Psoas muscle (tissue), 8 donors: ENCODE results near the gene NOS1AP. TPM values are rescaled to one million over a fixed set of nuclear protein-coding genes. Genes with fewer than 3 reads are reported as not detected.

ENCODE experiments used
- ATAC-seq, 4 donors: fragments of 200-7000 bp; cut with Tn5 transposase; one replicate each; pipeline ENCODE4 v1.9.1; 2020; ENCODE audit warnings: moderate library complexity in 3 of 4, mild to moderate bottlenecking in 2 of 4
- DNase-seq, 2 donors: peaks; one replicate each; pipeline ENCODE4 v3.0.0-alpha.2; 2020
- H3K27ac ChIP-seq: fragments of 200-600 bp; one replicate; pipeline ENCODE4 v1.8.0; 2022
- H3K27me3 ChIP-seq, 3 donors: fragments of 200-600 bp in 1 of 3; one replicate each; pipeline versions ENCODE4 v1.6.1 to v1.8.0; 2013 to 2022; ENCODE audit warnings: low read length in 2 of 3, mild to moderate bottlenecking in 2 of 3, moderate library complexity in 1 of 3; ENCODE audit not compliant: insufficient read depth in 3 of 3
- H3K36me3 ChIP-seq, 2 donors: fragments of 200-600 bp in 1 of 2; one replicate each; pipeline versions ENCODE4 v1.6.1 to v1.8.0; 2013 to 2022; ENCODE audit warnings: low read depth in 1 of 2, mild to moderate bottlenecking in 1 of 2, moderate library complexity in 1 of 2; ENCODE audit not compliant: insufficient read depth in 1 of 2
- H3K4me1 ChIP-seq: fragments of 200-600 bp; one replicate; pipeline ENCODE4 v1.8.0; 2022
- H3K4me3 ChIP-seq: fragments of 200-600 bp; one replicate; pipeline ENCODE4 v1.8.0; 2022; ENCODE audit warnings: mild to moderate bottlenecking
- H3K9me3 ChIP-seq: fragments of 200-600 bp; one replicate; pipeline ENCODE4 v1.8.0; 2022
- CTCF ChIP-seq: fragments of 200-600 bp; IDR thresholded peaks from one replicate; pipeline ENCODE4 v1.8.0; 2022; ENCODE audit warnings: antibody characterized with exemption
- WGBS, 3 donors: extraction: QIAGEN DNeasy Blood & Tissue Kit; methylation state at CpG; one replicate each; pipeline versions ENCODE4 v1.1.6 to v1.1.7; 2013; 5-methylcytosine and 5-hydroxymethylcytosine counted together
- intact Hi-C, 2 donors: fragments of 100-400 bp; cut with DNase I; formaldehyde crosslinking; loops; one replicate each; pipeline versions ENCODE4 v1.11.0 to v1.14.2; 2022
- polyA plus RNA-seq, 3 donors: library from polyadenylated mRNA; stranded (reverse); fragments of 200-250 nt; gene quantifications; one replicate each; pipeline ENCODE4 v1.2.3, GENCODE V29; 2013
- total RNA-seq, 4 donors: library from RNA; stranded (reverse); fragmentation: NEBNext Ultra II Directional in 2 of 4; extraction: Animal tissue kit (Norgen Biotek cat#: 25700) in 2 of 4; gene quantifications; one replicate each; pipeline versions ENCODE4 v1.2.1 to v1.2.4, GENCODE V29; 2021 to 2023
- donor health status: healthy with polysubstance abuse.
- donor health status: DM: no; HTN: no; CAD: no; lungs with moderate emphysema.
- donor health status: Bipolar disorder and iron deficiency.
- donor health status: healthy.
- donor health status: DM: yes; HTN: yes; CAD: no.
- donor health status: DM: no; HTN: no; CAD: no.
- donor health status: DM: no; HTN: no; CAD: no.
- donor health status: DM: yes; HTN: yes; CAD: no.

NOS1AP gene
- total and polyA plus RNA-seq, 7 donors = 0.10 to 0.76 (median 0.18) TPM

GRCh38 chr1:162314206-162314605 lies 244.7 kb downstream of the NOS1AP start:
- DNase-seq (no peak), ATAC-seq (no peak)
- no peaks in the 10 kb centered on the region for H3K4me1 ChIP-seq
- peaks cover 0 to 4% (median 0%) of the 10 kb centered on the region in 3 donors for H3K27me3 ChIP-seq
- no peaks in the 10 kb centered on the region for H3K36me3 ChIP-seq
- H3K4me3 ChIP-seq = no peak overlapping the region
- no peaks in the 10 kb centered on the region for H3K9me3 ChIP-seq
- H3K27ac ChIP-seq = no peak overlapping the region
- 79 to 89% (median 83%) methylated on average over 1 of the region's 1 CpG for WGBS, 3 donors
- no peak for TF ChIP-seq CTCF
- intact Hi-C loops = no loop called here

GRCh38 chr1:162315673-162316072 lies 246.2 kb downstream of the NOS1AP start:
- DNase-seq (no peak), ATAC-seq (no peak)
- 81 to 83% (median 82%) methylated on average over 2 of the region's 2 CpGs for WGBS, 3 donors

GRCh38 chr1:162316187-162316586 lies 246.7 kb downstream of the NOS1AP start:
- ATAC-seq = no peak
- H3K4me1 ChIP-seq = no peaks in the 10 kb centered on the region
- no peaks in the 10 kb centered on the region for H3K36me3 ChIP-seq
- H3K27me3 ChIP-seq = peaks cover 0 to 2% (median 1%) of the 10 kb centered on the region in 3 donors
- no peak overlapping the region for H3K4me3 ChIP-seq
- DNase-seq = no peak
- TF ChIP-seq CTCF = no peak
- H3K27ac ChIP-seq = no peak overlapping the region
- no peaks in the 10 kb centered on the region for H3K9me3 ChIP-seq
- intact Hi-C loops = no loop called here
- 87 to 90% (median 89%) methylated on average over 4 of the region's 4 CpGs for WGBS, 3 donors

More at GRCh38 chr1:162315673-162316072, 246.2 kb downstream of the NOS1AP start:
- H3K4me1 ChIP-seq = no peaks in the 10 kb centered on the region
- peaks cover 0 to 4% (median 2%) of the 10 kb centered on the region in 3 donors for H3K27me3 ChIP-seq
- H3K9me3 ChIP-seq = no peaks in the 10 kb centered on the region
- H3K4me3 ChIP-seq = no peak overlapping the region
- no peak overlapping the region for H3K27ac ChIP-seq
- H3K36me3 ChIP-seq = no peaks in the 10 kb centered on the region
- intact Hi-C loops = no loop called here
- no peak for TF ChIP-seq CTCF

GRCh38 chr1:162317621-162318020 lies 248.1 kb downstream of the NOS1AP start:
- Histone ChIP-seq H3K4me3 (no peak overlapping the region), H3K27ac (no peak overlapping the region), H3K9me3 (no peaks in the 10 kb centered on the region), H3K27me3 (peaks cover 0 to 2% (median 0%) of the 10 kb centered on the region in 3 donors), H3K36me3 (no peaks in the 10 kb centered on the region), H3K4me1 (no peaks in the 10 kb centered on the region)
- ATAC-seq (no peak), DNase-seq (no peak)
- TF ChIP-seq CTCF = no peak
- intact Hi-C loops = no loop called here
- WGBS, 3 donors = 73 to 74% (median 73%) methylated on average over 5 of the region's 5 CpGs

- DNase-seq (no peak), ATAC-seq (no peak)
- Histone ChIP-seq H3K9me3 (no peaks in the 10 kb centered on the region), H3K4me1 (no peaks in the 10 kb centered on the region), H3K27ac (no peak overlapping the region), H3K4me3 (no peak overlapping the region), H3K27me3 (peaks cover 0 to 2% (median 0%) of the 10 kb centered on the region in 3 donors), H3K36me3 (no peaks in the 10 kb centered on the region)
- no peak for TF ChIP-seq CTCF
- intact Hi-C loops = no loop called here
- WGBS, 3 donors = 49 to 57% (median 54%) methylated on average over 9 of the region's 9 CpGs
Measured at GRCh38 chr1:162319493-162320175, 250.1 kb downstream of the NOS1AP start.
